Fibroblast of villous mesenchyme (primary cell): Measurements from ENCODE around the gene DPYD. TPM values are rescaled to one million over a fixed set of nuclear protein-coding genes. Genes with fewer than 3 reads are reported as not detected.
"Not testable (repeated sequence)": the region's sequence is repeated elsewhere in the genome, so short reads cannot be mapped to it uniquely, and the experiment has no call there.

Experiments
- DNase-seq: peaks from one replicate; pipeline ENCODE4 v3.0.0-alpha.2; 2010; ENCODE audit warnings: low read depth
- H3K4me3 ChIP-seq: 2 replicates; pipeline ENCODE4 v1.5.1; 2011; ENCODE audit warnings: low read depth, mild to moderate bottlenecking, low read length
- CTCF ChIP-seq: IDR thresholded peaks from 2 replicates; pipeline ENCODE4 v1.5.1; 2012; ENCODE audit warnings: low read depth, mild to moderate bottlenecking, low read length; ENCODE audit not compliant: insufficient read depth
- total RNA-seq: library from RNA; depleted of rRNA; stranded (reverse); fragments of >200 nt; gene quantifications from 2 replicates; pipeline ENCODE4 v1.2.3, GENCODE V29; 2012

The DPYD gene
- total RNA-seq, 1 donor, result 48.4 TPM

- no peak overlapping the region for H3K4me3 ChIP-seq
- no peak for TF ChIP-seq CTCF
- DNase-seq, result no peak
Observed at GRCh38 chr1:97351846-97352245, 569.0 kb downstream of the DPYD start.

DNA sequence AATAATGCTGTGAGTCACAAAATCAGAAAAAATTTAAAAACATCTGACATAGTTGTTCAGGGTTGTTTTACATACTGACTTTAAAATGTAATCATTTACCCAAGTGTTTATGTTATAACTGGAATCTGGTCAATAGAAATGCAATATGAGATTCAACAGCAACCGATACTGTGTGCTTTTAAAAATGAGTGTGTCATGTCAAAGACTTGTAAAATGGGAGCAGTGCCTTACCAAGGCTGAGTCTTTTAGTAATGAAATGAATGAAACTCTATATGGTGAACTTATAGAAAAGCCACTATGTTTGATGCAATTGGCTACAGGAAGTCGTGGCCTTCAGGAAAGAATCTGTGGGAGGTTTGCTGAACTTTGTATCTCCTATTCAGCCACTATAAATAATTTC, 570.2 kb downstream of the DPYD start:
- no peak for TF ChIP-seq CTCF
- peak; percentile 35 for DNase-seq
- H3K4me3 ChIP-seq, result no peak overlapping the region

DNA sequence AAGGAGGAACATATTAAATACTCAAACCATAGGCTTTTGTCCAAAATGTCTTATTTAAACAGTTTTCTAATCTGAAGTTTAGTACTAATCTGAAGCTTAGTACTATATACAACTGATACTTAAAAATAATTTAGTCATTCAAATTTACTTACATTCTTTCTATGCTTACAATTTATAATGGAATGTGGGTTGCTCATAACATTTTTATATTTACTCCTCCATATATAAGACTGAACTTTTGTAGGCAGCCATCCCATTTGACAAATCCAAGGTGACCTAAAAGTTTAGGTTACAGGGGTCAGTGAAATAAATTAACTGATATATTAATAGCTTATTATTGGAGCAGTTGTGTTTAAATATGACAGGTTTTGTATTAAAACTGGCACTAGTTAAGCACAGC, 570.6 kb downstream of the DPYD start:
- DNase-seq, result peak; percentile 10
- no peak for TF ChIP-seq CTCF
- no peak overlapping the region for H3K4me3 ChIP-seq

- DNase-seq, H3K4me3 ChIP-seq: not testable (repeated sequence)
Observed at GRCh38 chr1:97349794-97350193, 571.0 kb downstream of the DPYD start.

GRCh38 chr1:97348599-97349265, 572.1 kb downstream of the DPYD start:
- no peak for TF ChIP-seq CTCF
- peak; percentile 14 for DNase-seq
- no peak overlapping the region for H3K4me3 ChIP-seq

- H3K4me3 ChIP-seq, result no peak overlapping the region
- peak; percentile 64 for DNase-seq
- TF ChIP-seq CTCF, result no peak
Observed at GRCh38 chr1:97340951-97341350, 579.9 kb downstream of the DPYD start.

DNA sequence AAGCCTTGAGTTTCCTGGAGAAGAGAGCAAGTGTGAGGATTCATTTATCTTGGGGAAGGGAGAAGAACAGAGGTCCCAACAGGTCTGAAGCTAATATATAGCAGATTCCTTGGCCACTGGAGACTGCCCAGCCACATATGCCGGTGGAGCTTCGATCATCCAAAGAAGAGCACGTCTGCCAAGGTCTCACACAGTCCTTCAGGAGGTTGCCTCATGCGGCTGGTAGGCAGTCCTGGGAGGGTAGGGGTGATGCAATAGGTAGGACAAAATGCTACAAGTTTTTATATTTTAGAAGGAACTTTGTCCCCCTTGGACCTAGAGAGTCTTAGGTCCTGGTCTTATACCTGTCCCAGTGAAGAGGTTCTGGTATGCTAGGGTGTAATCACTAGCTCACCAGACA, 582.5 kb downstream of the DPYD start:
- H3K4me3 ChIP-seq, result no peak overlapping the region
- no peak for DNase-seq
- TF ChIP-seq CTCF, result no peak
